Effector memory CD8-positive, alpha-beta T cell (primary cell): ENCODE data around the gene ACTL7A.

Source experiments
- ATAC-seq: fragments of 150-1000 bp; cut with Tn5 transposase; replicated peaks from 2 replicates; pipeline ENCODE4 v1.10.0; 2021; ENCODE audit warnings: mild to moderate bottlenecking, moderate library complexity
- DNase-seq, 3 experiments: peaks; one replicate each; pipeline ENCODE4 v3.0.0; 2021
- H3K27ac Mint-ChIP-seq, 2 donors: one replicate each; pipeline ENCODE4 v1.8.0; 2022; ENCODE audit warnings: mild to moderate bottlenecking in 2 of 2, mixed read lengths in 2 of 2, moderate library complexity in 2 of 2
- H3K27me3 Mint-ChIP-seq, 2 donors: one replicate each; pipeline ENCODE4 v1.8.0; 2022; ENCODE audit warnings: mixed read lengths in 2 of 2
- H3K36me3 Mint-ChIP-seq: one replicate; pipeline ENCODE4 v1.8.0; 2022; ENCODE audit warnings: mild to moderate bottlenecking, moderate library complexity, mixed read lengths; ENCODE audit not compliant: insufficient read depth
- H3K4me1 Mint-ChIP-seq, 2 donors: one replicate each; pipeline ENCODE4 v1.8.0; 2022; ENCODE audit warnings: low read depth in 2 of 2, mixed read lengths in 2 of 2
- H3K4me3 Mint-ChIP-seq, 2 donors: one replicate each; pipeline ENCODE4 v1.8.0; 2022; ENCODE audit warnings: mild to moderate bottlenecking in 2 of 2, mixed read lengths in 2 of 2, moderate library complexity in 2 of 2
- H3K9me3 Mint-ChIP-seq, 2 donors: one replicate each; pipeline ENCODE4 v1.8.0; 2022; ENCODE audit warnings: mixed read lengths in 2 of 2
- total RNA-seq, 9 experiments: gene quantifications; one replicate each; lab custom pipeline; 2026; lab: John Stamatoyannopoulos, UW

ACTL7A gene
- total RNA-seq: 0 to 0.06 (median 0) reads per million in 9 experiments

GRCh38 chr9:108861997-108862396 is at the start of gene ACTL7A:
ACTL7A (plus strand) TSS chr9:108862266; CDS start chr9:108862323, 57 bp downstream.
- no peak for ATAC-seq
- no peak within 1 kb of the TSS for H3K27ac Mint-ChIP-seq
- H3K27me3 Mint-ChIP-seq: peaks cover 0 to 5% of the 10 kb centered on the region in 2 donors
- H3K4me1 Mint-ChIP-seq: no peaks in the 10 kb centered on the region
- no peaks in the 10 kb centered on the region for H3K36me3 Mint-ChIP-seq
- no peaks in the 10 kb centered on the region for H3K9me3 Mint-ChIP-seq
- no peak within 1 kb of the TSS for H3K4me3 Mint-ChIP-seq
- DNase-seq: no peak

DNA sequence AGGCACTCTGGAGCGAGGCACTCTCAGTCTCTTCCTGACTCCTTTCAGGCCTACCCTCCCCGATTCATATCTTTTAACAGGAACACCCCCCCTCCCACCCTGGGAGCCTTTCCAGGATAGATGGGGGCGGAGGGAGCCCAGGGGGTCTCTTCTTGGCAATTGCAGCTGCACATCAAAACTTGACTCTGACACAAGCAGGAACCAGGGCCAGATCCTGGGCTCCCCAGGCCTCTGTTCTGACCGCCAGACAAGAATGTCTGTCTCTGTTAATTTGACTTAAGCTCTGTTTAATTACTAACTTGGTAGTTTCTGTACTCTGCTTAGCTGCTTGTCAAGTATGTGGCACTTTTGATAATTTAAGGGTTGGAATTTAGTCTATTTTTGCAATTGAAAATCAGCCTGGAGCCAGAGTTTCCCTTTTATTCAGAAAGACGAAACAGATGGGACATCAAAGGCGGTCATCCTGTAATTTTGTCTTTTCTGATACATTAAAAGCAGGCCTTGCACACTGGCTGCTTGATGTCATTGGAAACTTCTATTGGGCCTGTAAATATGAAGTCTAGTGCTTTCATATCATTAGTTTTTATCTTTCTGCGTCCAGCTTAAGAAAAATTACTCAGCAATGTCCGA is 49.6 kb upstream of the ACTL7A start:
- H3K36me3 Mint-ChIP-seq: no peaks in the 10 kb centered on the region
- no peak for DNase-seq
- H3K27me3 Mint-ChIP-seq: peaks cover 35 to 43% of the 10 kb centered on the region in 2 donors
- H3K4me3 Mint-ChIP-seq: no peak overlapping the region
- H3K9me3 Mint-ChIP-seq: no peaks in the 10 kb centered on the region
- H3K4me1 Mint-ChIP-seq: no peaks in the 10 kb centered on the region
- no peak overlapping the region for H3K27ac Mint-ChIP-seq
- no peak for ATAC-seq

DNA sequence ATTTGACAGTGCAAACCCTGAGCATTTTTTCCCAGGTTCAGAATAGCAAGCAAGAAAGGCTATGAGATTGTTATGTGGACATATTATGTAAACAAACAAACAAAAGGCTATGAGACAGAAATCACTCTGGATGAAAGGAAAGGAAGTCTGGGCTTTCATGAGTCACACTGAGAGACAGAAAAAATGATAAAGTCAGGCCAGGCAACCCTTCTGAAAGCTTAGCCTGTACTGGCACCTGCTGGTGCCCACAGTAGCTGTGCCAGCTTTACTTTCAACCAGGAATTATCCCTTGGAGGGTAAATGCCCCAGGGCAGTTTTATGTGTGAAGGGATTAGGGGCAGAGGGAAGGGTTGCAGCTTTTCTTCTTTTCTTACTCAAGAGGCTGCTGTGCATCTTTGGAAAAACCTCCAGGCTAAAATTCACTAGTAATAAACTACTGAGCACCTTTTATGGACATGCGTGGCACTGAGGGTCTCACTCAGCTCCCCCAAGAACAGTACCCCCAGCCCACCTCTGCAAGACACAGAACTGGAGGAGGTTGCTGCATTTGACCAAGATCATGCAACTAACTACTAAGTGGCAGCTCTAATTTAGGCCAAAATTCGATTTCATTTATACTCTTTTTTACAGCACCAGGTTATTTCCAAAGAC is 48.0 kb upstream of the ACTL7A start:
- ATAC-seq (no peak), DNase-seq (no peak)
- no peak overlapping the region for H3K27ac Mint-ChIP-seq
- no peak overlapping the region for H3K4me3 Mint-ChIP-seq
- peaks cover 38 to 41% of the 10 kb centered on the region in 2 donors for H3K27me3 Mint-ChIP-seq
- no peaks in the 10 kb centered on the region for H3K4me1 Mint-ChIP-seq
- no peaks in the 10 kb centered on the region for H3K9me3 Mint-ChIP-seq
- H3K36me3 Mint-ChIP-seq: no peaks in the 10 kb centered on the region

DNA sequence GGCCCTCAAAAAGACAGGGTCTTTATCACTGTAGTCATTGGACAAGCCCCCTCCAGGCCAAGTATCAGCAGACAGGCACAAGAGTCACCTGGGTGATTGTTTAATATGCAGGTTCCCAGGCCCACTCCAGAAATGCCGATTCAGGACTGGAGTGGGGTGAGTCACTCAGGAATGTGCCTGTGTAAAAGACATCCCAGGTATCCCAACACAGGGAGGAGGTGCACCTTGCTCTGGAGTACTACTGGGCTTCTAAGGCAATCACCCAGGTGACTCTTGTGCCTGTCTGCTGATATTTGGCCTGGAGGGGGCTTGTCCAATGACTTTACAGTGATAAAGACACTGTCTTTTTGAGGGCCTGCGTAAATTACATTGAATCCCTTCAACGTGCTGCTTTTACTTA is 46.9 kb upstream of the ACTL7A start:
- no peak overlapping the region for H3K27ac Mint-ChIP-seq
- no peaks in the 10 kb centered on the region for H3K9me3 Mint-ChIP-seq
- H3K4me1 Mint-ChIP-seq: no peaks in the 10 kb centered on the region
- no peak for ATAC-seq
- no peak overlapping the region for H3K4me3 Mint-ChIP-seq
- peaks cover 36 to 47% of the 10 kb centered on the region in 2 donors for H3K27me3 Mint-ChIP-seq
- no peaks in the 10 kb centered on the region for H3K36me3 Mint-ChIP-seq
- DNase-seq: no peak

DNA sequence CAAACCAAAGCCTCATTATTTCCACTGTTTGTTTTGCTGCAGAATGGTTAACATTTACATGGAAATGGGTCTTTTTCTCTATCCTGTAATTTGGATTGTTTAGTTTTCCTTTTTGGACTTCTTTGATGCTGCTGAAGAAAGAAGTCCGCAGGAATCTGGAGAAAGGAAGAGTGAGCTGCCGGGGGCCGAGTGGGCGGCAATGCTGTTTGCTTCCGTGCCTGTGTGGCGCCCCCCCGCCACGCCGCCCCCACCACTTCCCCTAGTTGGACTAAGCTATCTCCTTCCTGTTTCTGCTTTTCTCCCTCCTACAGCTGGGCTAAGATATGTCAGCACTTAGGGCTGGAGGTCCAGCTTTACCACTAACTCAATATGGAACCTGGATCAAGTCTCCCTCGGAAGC is 46.0 kb upstream of the ACTL7A start:
- DNase-seq (no peak), ATAC-seq (no peak)
- H3K27me3 Mint-ChIP-seq: peaks cover 41 to 47% of the 10 kb centered on the region in 2 donors
- H3K4me3 Mint-ChIP-seq: no peak overlapping the region
- H3K27ac Mint-ChIP-seq: no peak overlapping the region
- no peaks in the 10 kb centered on the region for H3K4me1 Mint-ChIP-seq
- no peaks in the 10 kb centered on the region for H3K9me3 Mint-ChIP-seq
- no peaks in the 10 kb centered on the region for H3K36me3 Mint-ChIP-seq

GRCh38 chr9:108823829-108824228 is 38.2 kb upstream of the ACTL7A start:
- DNase-seq (no peak), ATAC-seq (no peak)
- Mint-ChIP-seq H3K36me3 (peaks cover 4% of the 10 kb centered on the region), H3K4me3 (no peak overlapping the region), H3K27me3 (peaks cover 17 to 18% of the 10 kb centered on the region in 2 donors), H3K4me1 (no peaks in the 10 kb centered on the region), H3K27ac (no peak overlapping the region), H3K9me3 (no peaks in the 10 kb centered on the region)

DNA sequence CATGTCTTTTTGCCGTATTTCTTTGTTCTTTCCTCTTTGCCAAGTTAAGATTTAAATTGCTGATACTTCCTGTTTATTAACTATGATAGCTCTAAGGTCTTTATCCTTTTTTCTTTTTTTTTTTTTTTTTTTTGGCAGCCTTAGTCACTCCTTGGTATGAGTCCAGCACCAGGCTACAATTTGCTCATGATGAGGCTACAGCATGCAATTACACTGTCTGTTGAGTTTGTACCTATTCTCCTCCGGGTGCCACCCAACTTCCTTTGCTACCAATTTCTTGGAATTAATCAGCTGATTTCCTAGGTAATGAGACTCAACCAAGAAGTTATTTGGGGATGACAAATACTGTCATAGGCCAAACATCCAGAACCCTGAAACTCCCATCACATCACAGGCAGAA is 31.8 kb upstream of the ACTL7A start:
- DNase-seq: no peak
- no peak overlapping the region for H3K4me3 Mint-ChIP-seq

GRCh38 chr9:108831496-108832178 is 30.4 kb upstream of the ACTL7A start:
- no peak overlapping the region for H3K4me3 Mint-ChIP-seq
- peaks cover 13 to 18% of the 10 kb centered on the region in 2 donors for H3K27me3 Mint-ChIP-seq
- H3K9me3 Mint-ChIP-seq: no peaks in the 10 kb centered on the region
- peaks cover 0 to 9% of the 10 kb centered on the region in 2 donors for H3K4me1 Mint-ChIP-seq
- DNase-seq: no peak
- H3K27ac Mint-ChIP-seq: no peak overlapping the region
- no peak for ATAC-seq
- no peaks in the 10 kb centered on the region for H3K36me3 Mint-ChIP-seq

More for the DNA sequence above, 31.8 kb upstream of the ACTL7A start:
- Mint-ChIP-seq H3K27me3 (peaks cover 13 to 17% of the 10 kb centered on the region in 2 donors), H3K4me1 (peaks cover 0 to 4% of the 10 kb centered on the region in 2 donors), H3K36me3 (no peaks in the 10 kb centered on the region), H3K9me3 (no peaks in the 10 kb centered on the region), H3K27ac (no peak overlapping the region)
- ATAC-seq: no peak

DNA sequence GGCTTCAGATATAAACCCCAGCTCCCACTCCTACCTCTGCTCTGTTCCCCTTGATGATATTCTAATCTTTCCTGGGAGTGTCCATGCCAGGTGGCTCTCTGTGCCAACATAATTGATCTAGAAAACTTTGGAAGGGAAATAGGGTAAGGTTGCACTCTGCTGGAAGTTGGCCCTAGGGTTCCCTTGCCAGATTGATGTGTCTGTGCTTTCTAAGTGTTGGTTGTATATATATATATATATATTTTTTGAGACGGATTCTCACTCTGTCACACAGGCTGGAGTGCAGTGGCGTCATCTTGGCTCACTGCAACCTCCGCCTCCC is 29.9 kb upstream of the ACTL7A start:
- H3K9me3 Mint-ChIP-seq: no peaks in the 10 kb centered on the region
- DNase-seq (no peak), ATAC-seq (no peak)

DNA sequence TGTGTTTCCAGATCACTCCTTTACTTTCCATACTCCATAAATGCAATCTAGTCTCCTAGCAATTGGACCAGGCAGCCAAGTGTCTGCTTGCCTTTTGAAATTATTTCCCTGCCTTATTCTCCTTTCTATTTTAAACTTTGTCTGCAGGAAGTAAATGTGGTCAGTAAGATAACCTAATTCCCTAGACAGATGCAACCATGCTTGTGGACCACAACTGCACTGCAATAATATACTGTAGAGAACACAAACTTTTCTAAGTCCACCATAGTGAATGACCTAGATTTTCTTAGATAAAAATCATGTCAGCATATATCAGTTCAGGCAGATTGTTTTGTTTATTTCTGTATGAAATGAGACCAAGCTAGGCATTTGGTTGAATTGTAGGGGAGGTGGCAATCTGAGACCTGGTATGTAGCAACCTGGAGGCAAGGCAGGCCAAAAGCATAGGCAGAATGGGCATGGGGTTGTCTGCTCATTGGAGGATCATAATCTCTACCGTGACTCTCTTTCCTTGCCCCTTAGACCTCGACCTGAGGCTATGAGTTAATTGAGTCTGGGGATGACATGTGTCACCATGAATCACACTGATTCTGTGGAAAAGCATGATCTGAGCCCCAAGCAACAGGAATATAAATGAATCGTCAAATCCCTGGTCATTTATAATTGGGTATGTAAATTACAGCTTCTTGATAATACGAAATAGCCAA is 27.0 kb upstream of the ACTL7A start:
- Mint-ChIP-seq H3K4me1 (peaks cover 0 to 9% of the 10 kb centered on the region in 2 donors), H3K4me3 (no peak overlapping the region), H3K27me3 (peaks cover 13 to 26% of the 10 kb centered on the region in 2 donors), H3K27ac (no peak overlapping the region), H3K36me3 (no peaks in the 10 kb centered on the region), H3K9me3 (no peaks in the 10 kb centered on the region)
- DNase-seq (no peak), ATAC-seq (no peak)

More for the DNA sequence above, 29.9 kb upstream of the ACTL7A start:
- H3K36me3 Mint-ChIP-seq: no peaks in the 10 kb centered on the region
- peaks cover 13 to 18% of the 10 kb centered on the region in 2 donors for H3K27me3 Mint-ChIP-seq
- H3K4me1 Mint-ChIP-seq: peaks cover 0 to 9% of the 10 kb centered on the region in 2 donors
- H3K27ac Mint-ChIP-seq: no peak overlapping the region
- H3K4me3 Mint-ChIP-seq: no peak overlapping the region

GRCh38 chr9:108835831-108836230 is 26.2 kb upstream of the ACTL7A start:
- Mint-ChIP-seq H3K36me3 (no peaks in the 10 kb centered on the region), H3K9me3 (no peaks in the 10 kb centered on the region), H3K4me1 (peaks cover 0 to 9% of the 10 kb centered on the region in 2 donors), H3K4me3 (no peak overlapping the region), H3K27ac (no peak overlapping the region), H3K27me3 (peaks cover 9 to 23% of the 10 kb centered on the region in 2 donors)
- DNase-seq (no peak), ATAC-seq (no peak)

DNA sequence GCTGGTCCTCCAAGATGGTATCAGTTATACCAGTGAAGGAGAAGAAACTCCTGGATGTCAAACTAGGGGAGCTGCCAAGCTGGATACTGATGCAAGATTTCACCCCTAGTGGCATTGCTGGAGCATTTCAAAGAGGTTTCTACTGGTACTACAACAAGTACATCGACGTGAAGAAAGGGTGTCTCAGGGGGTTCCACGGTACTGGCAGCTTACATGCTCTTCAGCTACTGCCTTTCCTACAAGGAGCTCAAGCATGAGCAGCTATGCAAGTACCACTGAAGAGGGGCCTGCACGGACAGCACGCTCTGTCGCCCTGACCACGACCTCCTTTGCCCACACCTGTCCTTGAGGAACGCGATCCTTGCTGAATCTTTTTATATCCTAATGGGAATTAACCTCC is 25.7 kb upstream of the ACTL7A start:
- Mint-ChIP-seq H3K36me3 (no peaks in the 10 kb centered on the region), H3K4me3 (no peak overlapping the region), H3K9me3 (no peaks in the 10 kb centered on the region), H3K27ac (no peak overlapping the region), H3K4me1 (peaks cover 0 to 9% of the 10 kb centered on the region in 2 donors), H3K27me3 (peaks cover 7 to 19% of the 10 kb centered on the region in 2 donors)
- ATAC-seq: no peak
- no peak for DNase-seq

- H3K36me3 Mint-ChIP-seq: no peaks in the 10 kb centered on the region
- H3K4me3 Mint-ChIP-seq: no peak overlapping the region
- H3K27ac Mint-ChIP-seq: no peak overlapping the region
- no peak for DNase-seq
- H3K4me1 Mint-ChIP-seq: peaks cover 0 to 9% of the 10 kb centered on the region in 2 donors
- no peaks in the 10 kb centered on the region for H3K9me3 Mint-ChIP-seq
- no peak for ATAC-seq
- peaks cover 7 to 19% of the 10 kb centered on the region in 2 donors for H3K27me3 Mint-ChIP-seq
These were observed 25.3 kb upstream of the ACTL7A start for GRCh38 chr9:108836781-108837180.
